Mononuclear cell (primary cell): ENCODE measurements around the gene ATP1A1. TPM values are rescaled to one million over a fixed set of nuclear protein-coding genes. Genes with fewer than 3 reads are reported as not detected.

Experiments used
- H3K27me3 ChIP-seq: 2 replicates; pipeline ENCODE4 v1.6.0; 2011; ENCODE audit warnings: low read length, control low read depth; ENCODE audit not compliant: insufficient read depth
- H3K4me1 ChIP-seq: 2 replicates; pipeline ENCODE4 v1.5.1; 2011; ENCODE audit warnings: mild to moderate bottlenecking, low read length, control low read depth; ENCODE audit not compliant: insufficient read depth
- H3K4me3 ChIP-seq: 2 replicates; pipeline ENCODE4 v1.5.1; 2011; ENCODE audit warnings: mild to moderate bottlenecking, low read length, moderate library complexity
- H3K9me3 ChIP-seq: 2 replicates; pipeline ENCODE4 v1.5.1; 2011; ENCODE audit warnings: low read depth, mild to moderate bottlenecking, control low read depth, low read length
- total RNA-seq: library from RNA; depleted of rRNA; stranded (reverse); fragments of >200 nt; gene quantifications from one replicate; pipeline ENCODE4 v1.2.3, GENCODE V29; 2012

Gene ATP1A1
- total RNA-seq, 1 donor: 173 TPM

- Histone ChIP-seq H3K9me3 (no peaks in the 10 kb centered on the region), H3K27me3 (no peaks in the 10 kb centered on the region), H3K4me1 (no peaks in the 10 kb centered on the region), H3K4me3 (no peak overlapping the region)
These were observed 17.0 kb upstream of the ATP1A1 start for GRCh38 chr1:116356067-116356466.

DNA sequence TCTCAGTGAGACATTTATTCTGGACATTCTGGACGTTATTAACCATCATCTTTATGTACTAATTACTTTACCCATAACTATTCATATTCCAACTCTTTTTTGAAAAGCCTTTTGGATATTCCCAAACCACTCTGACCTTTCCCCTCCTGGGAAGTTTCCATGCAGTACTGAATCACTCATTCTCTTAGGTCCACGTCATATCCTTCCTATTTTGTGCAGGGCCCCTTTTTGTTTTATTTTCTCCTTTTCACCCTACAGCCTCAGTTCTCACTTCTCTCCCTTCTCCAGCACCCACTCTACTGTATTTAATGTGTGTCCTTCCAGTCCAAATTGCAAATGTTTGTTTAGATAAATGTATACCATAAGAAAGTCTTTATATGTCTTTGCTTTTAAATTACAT, 16.4 kb upstream of the ATP1A1 start:
- Histone ChIP-seq H3K4me3 (no peak overlapping the region), H3K4me1 (no peaks in the 10 kb centered on the region), H3K9me3 (no peaks in the 10 kb centered on the region), H3K27me3 (no peaks in the 10 kb centered on the region)

DNA sequence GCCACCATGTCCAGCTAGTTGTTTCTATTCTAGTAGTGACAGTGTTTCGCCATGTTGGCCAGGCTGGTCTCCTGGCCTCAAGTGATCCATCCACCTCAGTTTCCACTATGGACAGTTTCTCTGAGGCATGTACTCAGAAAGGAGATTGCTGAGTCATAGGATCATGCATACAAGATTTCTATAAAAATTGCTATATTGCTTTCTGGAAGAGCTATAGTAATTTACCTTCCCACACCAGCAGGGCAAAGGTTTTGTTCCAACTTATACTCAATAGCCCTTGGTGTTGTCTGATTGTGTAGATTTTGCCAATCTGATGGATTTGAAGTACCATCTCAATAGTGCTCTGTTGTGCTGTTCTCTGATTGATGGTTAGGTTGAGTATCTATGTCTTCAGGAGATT, 15.6 kb upstream of the ATP1A1 start:
- Histone ChIP-seq H3K4me3 (no peak overlapping the region), H3K4me1 (no peaks in the 10 kb centered on the region), H3K27me3 (no peaks in the 10 kb centered on the region), H3K9me3 (no peaks in the 10 kb centered on the region)

DNA sequence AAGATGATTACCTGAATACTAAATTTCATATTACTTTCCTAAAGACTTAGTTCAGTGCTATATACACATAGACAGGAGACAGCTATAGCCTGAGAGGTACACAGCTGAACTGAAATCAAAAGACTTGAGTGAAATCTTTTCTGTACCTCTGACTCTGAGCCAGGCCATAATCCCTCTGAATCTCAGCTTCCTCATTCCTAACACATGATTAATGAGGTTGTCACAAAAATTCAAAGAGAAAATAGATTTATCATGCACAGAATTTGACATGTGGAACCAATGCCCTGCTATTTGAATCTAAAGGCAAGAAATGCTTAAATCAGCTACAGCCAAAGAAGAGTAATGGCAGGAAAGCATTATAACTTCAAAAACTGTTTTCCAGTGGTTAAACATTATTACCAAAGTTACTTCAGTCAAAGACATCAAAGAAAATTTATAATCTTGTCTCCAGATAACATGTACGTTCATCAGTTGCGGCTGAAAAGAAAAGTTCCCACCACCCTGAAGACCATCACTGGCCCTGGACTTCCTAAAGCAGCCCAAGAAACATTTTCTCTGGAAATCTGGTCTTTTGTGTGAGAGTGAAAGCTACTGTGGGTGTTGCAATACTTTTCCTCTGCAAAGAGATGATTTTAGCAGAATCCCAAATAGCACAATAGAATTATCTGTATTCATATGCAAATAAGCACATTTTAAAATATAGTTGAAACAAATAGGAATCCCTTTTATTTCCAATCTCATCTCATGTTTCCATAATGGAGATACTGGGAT, 13.8 kb upstream of the ATP1A1 start:
- no peaks in the 10 kb centered on the region for H3K9me3 ChIP-seq
- H3K4me3 ChIP-seq: no peak overlapping the region
- no peaks in the 10 kb centered on the region for H3K27me3 ChIP-seq

GRCh38 chr1:116359871-116360270, 13.2 kb upstream of the ATP1A1 start:
- no peaks in the 10 kb centered on the region for H3K4me1 ChIP-seq
- H3K4me3 ChIP-seq: no peak overlapping the region

More for the DNA sequence above, 13.8 kb upstream of the ATP1A1 start:
- no peaks in the 10 kb centered on the region for H3K4me1 ChIP-seq

DNA sequence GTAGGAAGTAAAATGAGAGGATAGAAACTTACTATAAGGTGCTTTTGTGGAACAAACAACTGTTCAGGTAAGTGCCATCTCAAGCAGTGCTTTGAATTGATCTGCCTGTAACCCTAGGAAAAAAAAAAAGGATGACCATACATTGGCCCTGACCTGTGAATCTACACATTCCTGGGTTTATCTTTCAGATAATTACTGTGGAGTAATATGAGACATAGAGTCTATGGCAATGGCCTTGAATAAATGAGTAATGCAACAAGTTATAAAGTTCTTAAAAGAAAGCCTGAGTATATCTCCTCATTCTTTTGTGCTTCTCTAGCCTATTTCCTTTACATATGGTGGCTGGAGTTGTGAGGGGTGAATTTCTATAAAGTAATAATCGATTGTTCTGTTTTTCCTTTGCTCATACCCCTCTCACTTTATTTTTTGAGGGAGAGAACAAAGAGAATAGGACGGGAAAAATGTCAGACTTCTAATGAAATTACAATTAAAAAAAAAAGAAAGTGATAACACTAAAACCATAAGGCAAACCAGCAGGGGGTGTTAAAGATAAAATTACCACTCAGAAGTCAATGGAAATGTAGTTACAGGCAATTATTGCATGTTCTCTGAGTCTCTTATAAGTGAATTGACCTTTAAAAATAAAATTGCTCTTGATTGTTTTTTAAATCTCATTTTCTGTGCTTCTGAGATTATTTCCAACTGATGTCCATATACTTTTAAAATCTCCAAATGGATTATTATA, 12.4 kb upstream of the ATP1A1 start:
- H3K9me3 ChIP-seq: no peaks in the 10 kb centered on the region
- H3K4me1 ChIP-seq: no peaks in the 10 kb centered on the region
- no peaks in the 10 kb centered on the region for H3K27me3 ChIP-seq
- H3K4me3 ChIP-seq: no peak overlapping the region

More at GRCh38 chr1:116359871-116360270, 13.2 kb upstream of the ATP1A1 start:
- H3K27me3 ChIP-seq: no peaks in the 10 kb centered on the region
- no peaks in the 10 kb centered on the region for H3K9me3 ChIP-seq

DNA sequence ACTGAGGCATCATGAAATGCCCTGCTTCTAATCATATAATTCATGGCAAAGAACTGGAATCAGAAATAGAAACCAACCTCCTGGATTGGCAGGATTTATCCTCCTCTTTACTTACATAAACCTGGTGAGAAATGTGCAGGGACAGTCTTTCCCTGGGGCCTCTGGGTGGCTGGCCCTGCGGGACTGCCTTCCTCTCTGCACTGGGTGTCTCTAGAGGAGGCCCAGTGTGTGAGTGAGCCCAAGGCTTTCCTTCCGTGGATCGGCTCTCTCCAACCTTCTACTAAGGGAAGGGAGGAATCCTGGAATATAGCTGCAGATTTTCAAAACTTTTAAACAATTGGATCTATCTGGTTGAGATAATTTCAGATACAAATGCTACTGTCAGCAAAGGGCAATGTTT, 11.4 kb upstream of the ATP1A1 start:
- Histone ChIP-seq H3K27me3 (no peaks in the 10 kb centered on the region), H3K9me3 (no peaks in the 10 kb centered on the region), H3K4me3 (no peak overlapping the region), H3K4me1 (no peaks in the 10 kb centered on the region)

DNA sequence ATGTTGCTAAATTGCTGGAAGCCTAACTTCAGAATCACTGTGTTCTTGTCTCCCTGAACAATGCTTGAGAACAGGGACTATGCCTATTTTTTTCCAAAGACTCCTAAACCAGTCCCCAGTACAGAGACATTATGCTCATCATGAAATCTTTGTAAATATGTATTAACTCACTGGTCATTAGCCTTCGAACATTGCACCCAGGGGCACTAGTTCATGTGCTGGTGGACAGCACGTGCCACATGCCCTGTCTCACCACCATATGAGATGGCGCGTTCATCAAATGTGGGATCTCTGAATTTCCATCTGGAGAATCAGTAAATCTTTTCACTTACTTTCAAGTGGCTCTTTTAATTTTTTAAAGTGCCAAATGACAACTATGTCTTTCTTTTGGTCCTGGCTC, 11.0 kb upstream of the ATP1A1 start:
- no peaks in the 10 kb centered on the region for H3K9me3 ChIP-seq
- H3K27me3 ChIP-seq: no peaks in the 10 kb centered on the region
- no peaks in the 10 kb centered on the region for H3K4me1 ChIP-seq
- no peak overlapping the region for H3K4me3 ChIP-seq

DNA sequence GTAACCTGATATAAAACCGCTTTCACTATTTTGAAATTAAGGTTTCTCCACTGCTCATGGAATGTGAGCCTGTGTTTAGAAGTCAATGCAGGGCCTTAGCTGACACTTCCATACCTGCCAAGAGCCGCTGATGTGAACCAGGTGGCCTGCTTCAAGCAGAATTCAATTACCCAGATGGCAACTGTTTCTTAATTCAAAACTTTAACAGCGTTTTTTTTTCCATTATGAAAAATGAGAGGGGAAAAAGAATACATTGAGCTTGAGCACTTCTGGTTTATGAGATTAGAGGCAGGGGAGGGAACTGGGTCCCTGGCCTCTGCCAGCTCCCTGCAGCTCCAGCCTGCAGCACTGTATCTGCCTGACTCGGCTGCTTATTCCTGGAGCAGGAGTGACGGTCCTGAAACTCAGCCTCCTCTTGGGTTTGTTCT, 7.7 kb upstream of the ATP1A1 start:
- no peaks in the 10 kb centered on the region for H3K27me3 ChIP-seq
- no peak overlapping the region for H3K4me3 ChIP-seq
- no peaks in the 10 kb centered on the region for H3K4me1 ChIP-seq
- no peaks in the 10 kb centered on the region for H3K9me3 ChIP-seq

- no peaks in the 10 kb centered on the region for H3K9me3 ChIP-seq
- no peaks in the 10 kb centered on the region for H3K4me1 ChIP-seq
- no peaks in the 10 kb centered on the region for H3K27me3 ChIP-seq
- no peak overlapping the region for H3K4me3 ChIP-seq
These were observed 7.2 kb upstream of the ATP1A1 start for GRCh38 chr1:116365857-116366256.

- no peaks in the 10 kb centered on the region for H3K27me3 ChIP-seq
- no peaks in the 10 kb centered on the region for H3K9me3 ChIP-seq
These were observed 5.6 kb upstream of the ATP1A1 start for GRCh38 chr1:116367256-116367945.

GRCh38 chr1:116368241-116368640, 4.8 kb upstream of the ATP1A1 start:
- no peak overlapping the region for H3K4me3 ChIP-seq
- H3K27me3 ChIP-seq: no peaks in the 10 kb centered on the region
- no peaks in the 10 kb centered on the region for H3K9me3 ChIP-seq
- peaks cover 10% of the 10 kb centered on the region for H3K4me1 ChIP-seq

More at GRCh38 chr1:116367256-116367945, 5.6 kb upstream of the ATP1A1 start:
- H3K4me1 ChIP-seq: peaks cover 6% of the 10 kb centered on the region
- H3K4me3 ChIP-seq: no peak overlapping the region

DNA sequence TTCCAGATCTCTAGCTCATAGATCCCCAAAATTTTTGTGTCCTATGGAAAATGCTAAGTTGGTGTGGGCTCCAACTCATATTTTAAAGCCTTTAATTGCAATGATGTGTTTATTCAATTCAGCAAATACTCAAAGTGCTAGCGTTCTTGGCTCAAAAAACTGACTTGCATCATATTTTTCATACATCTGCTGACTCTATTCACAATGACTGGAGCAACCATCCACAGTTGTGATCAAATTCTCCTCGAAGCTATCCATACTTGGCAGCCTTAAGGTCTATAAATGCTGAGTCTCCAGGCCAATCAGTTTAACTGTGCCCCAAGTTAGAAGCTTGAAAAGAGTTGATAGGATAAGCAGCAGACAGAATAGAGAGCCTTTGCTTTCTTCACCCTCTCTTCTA, 2.9 kb upstream of the ATP1A1 start:
- Histone ChIP-seq H3K4me1 (peaks cover 22% of the 10 kb centered on the region), H3K4me3 (no peak overlapping the region), H3K9me3 (no peaks in the 10 kb centered on the region), H3K27me3 (no peaks in the 10 kb centered on the region)

DNA sequence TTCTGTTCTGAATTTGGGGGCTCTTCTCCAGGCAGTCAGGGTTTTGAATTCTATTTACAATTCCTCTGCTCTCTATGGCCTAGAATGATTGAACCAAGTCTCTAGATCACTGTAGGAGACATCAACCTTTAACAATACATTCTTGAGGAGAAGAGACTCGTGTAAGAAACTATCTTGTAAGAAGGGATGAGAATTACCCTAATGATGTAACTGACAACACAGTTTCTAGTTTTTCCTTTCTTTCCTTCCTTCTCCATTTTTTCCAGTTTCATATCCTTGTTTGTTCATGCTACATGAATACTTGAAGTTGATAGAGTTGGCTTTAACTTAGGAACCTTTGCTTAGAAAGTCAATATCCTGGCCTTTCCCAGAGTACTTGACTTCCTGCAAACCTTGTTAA, 1.3 kb upstream of the ATP1A1 start:
- Histone ChIP-seq H3K4me3 (no peak overlapping the region), H3K9me3 (no peaks in the 10 kb centered on the region), H3K4me1 (peaks cover 38% of the 10 kb centered on the region), H3K27me3 (no peaks in the 10 kb centered on the region)

GRCh38 chr1:116372191-116372590, 853 bp upstream of the ATP1A1 start:
- peaks cover 42% of the 10 kb centered on the region for H3K4me1 ChIP-seq

More at GRCh38 chr1:116372191-116372590, 853 bp upstream of the ATP1A1 start:
- Histone ChIP-seq H3K4me3 (peak overlapping the region; percentile 53), H3K27me3 (no peaks in the 10 kb centered on the region), H3K9me3 (no peaks in the 10 kb centered on the region)
